Measurements from ENCODE around the gene PLCB3.
A peak's percentile ranks its signal among the peaks of the same experiment; 100 is the strongest.
"Not testable (repeated sequence)": the region's sequence is repeated elsewhere in the genome, so short reads cannot be mapped to it uniquely, and the experiment has no call there.

PLCB3 gene

GRCh38 chr11:64314805-64315561 lies 63.7 kb downstream of the PLCB3 start:
- Histone ChIP-seq H3K27me3 (ENCODE audit: insufficient read depth, poor library complexity, severe bottlenecking) (no peaks in the 10 kb centered on the region), H3K4me3 (replicated peaks; ENCODE audit: insufficient read depth, low read length) (no peak overlapping the region), H3K27ac (replicated peaks) (no peak overlapping the region)
- no peak for DNase-seq (ENCODE audit: low read depth in 1 of 2, low spot score in 1 of 2)
- no peak for TF ChIP-seq REST (IDR thresholded peaks at IDR 0.05; ENCODE audit: insufficient replicate concordance, low read depth)
- no peak for TF ChIP-seq CTCF (IDR thresholded peaks at IDR 0.05; ENCODE audit: insufficient read depth, low read length)
- TF ChIP-seq SPI1 (IDR thresholded peaks at IDR 0.05; ENCODE audit: borderline replicate concordance, low read depth), result no peak
- TF ChIP-seq GABPA (IDR thresholded peaks at IDR 0.05; ENCODE audit: low read depth), result no peak
- TF ChIP-seq POLR2AphosphoS5 (IDR thresholded peaks at IDR 0.05; ENCODE audit: low read depth), result no peak

GRCh38 chr11:64315667-64316526 lies 64.6 kb downstream of the PLCB3 start:
- not testable (repeated sequence) for DNase-seq (ENCODE audit: low read depth in 1 of 2, low spot score in 1 of 2); H3K27me3 ChIP-seq (ENCODE audit: insufficient read depth, poor library complexity, severe bottlenecking)
- Histone ChIP-seq H3K27ac (replicated peaks) (peak overlapping the region; percentile 96), H3K4me3 (replicated peaks; ENCODE audit: insufficient read depth, low read length) (peak overlapping the region; percentile 92)

- H3K27ac ChIP-seq (replicated peaks), result peak overlapping the region; percentile 96
- TF ChIP-seq CTCF (IDR thresholded peaks at IDR 0.05; ENCODE audit: insufficient read depth, low read length), result no peak
- TF ChIP-seq GABPA (IDR thresholded peaks at IDR 0.05; ENCODE audit: low read depth), result no peak
- TF ChIP-seq SPI1 (IDR thresholded peaks at IDR 0.05; ENCODE audit: borderline replicate concordance, low read depth), result no peak
- no peak for TF ChIP-seq REST (IDR thresholded peaks at IDR 0.05; ENCODE audit: insufficient replicate concordance, low read depth)
- peak in 1 of 2 experiments; percentile 51 for DNase-seq (ENCODE audit: low read depth in 1 of 2, low spot score in 1 of 2)
- H3K27me3 ChIP-seq (ENCODE audit: insufficient read depth, poor library complexity, severe bottlenecking), result no peaks in the 10 kb centered on the region
- peak overlapping the region; percentile 92 for H3K4me3 ChIP-seq (replicated peaks; ENCODE audit: insufficient read depth, low read length)
Observed at GRCh38 chr11:64316672-64317324, 65.5 kb downstream of the PLCB3 start.

All from HL-60 (cell line).